IPS-18c (cell line): ENCODE data around the gene BHLHE40.

Experiments
- H3K4me3 ChIP-seq: 2 replicates; pipeline ENCODE4 v1.7.0; 2013; ENCODE audit warnings: low read depth, mild to moderate bottlenecking, low read length, moderate library complexity; ENCODE audit not compliant: insufficient read depth
- H3K9me3 ChIP-seq: one replicate; pipeline ENCODE4 v1.6.1; 2013; ENCODE audit warnings: mild to moderate bottlenecking, low read length, moderate library complexity; ENCODE audit not compliant: control insufficient read depth, insufficient read depth

Gene BHLHE40

GRCh38 chr3:4988983-4989834 lies 10.0 kb downstream of the BHLHE40 start:
- H3K9me3 ChIP-seq: no peaks in the 10 kb centered on the region
- no peak overlapping the region for H3K4me3 ChIP-seq

GRCh38 chr3:4990069-4990468 lies 10.8 kb downstream of the BHLHE40 start:
- Histone ChIP-seq H3K4me3 (no peak overlapping the region), H3K9me3 (no peaks in the 10 kb centered on the region)

GRCh38 chr3:4992118-4992517 lies 12.9 kb downstream of the BHLHE40 start:
- H3K4me3 ChIP-seq: no peak overlapping the region
- no peaks in the 10 kb centered on the region for H3K9me3 ChIP-seq

GRCh38 chr3:4993276-4994143 lies 14.3 kb downstream of the BHLHE40 start:
- Histone ChIP-seq H3K9me3 (no peaks in the 10 kb centered on the region), H3K4me3 (no peak overlapping the region)

- H3K4me3 ChIP-seq: no peak overlapping the region
- no peaks in the 10 kb centered on the region for H3K9me3 ChIP-seq
Measured at GRCh38 chr3:4994144-4994730, 15.0 kb downstream of the BHLHE40 start.

GRCh38 chr3:4994823-4995499 lies 15.7 kb downstream of the BHLHE40 start:
- H3K4me3 ChIP-seq: no peak overlapping the region
- H3K9me3 ChIP-seq: no peaks in the 10 kb centered on the region

GRCh38 chr3:4995500-4996053 lies 16.3 kb downstream of the BHLHE40 start:
- Histone ChIP-seq H3K9me3 (no peaks in the 10 kb centered on the region), H3K4me3 (no peak overlapping the region)

- no peaks in the 10 kb centered on the region for H3K9me3 ChIP-seq
- no peak overlapping the region for H3K4me3 ChIP-seq
Measured at GRCh38 chr3:4996223-4996765, 17.1 kb downstream of the BHLHE40 start.

- Histone ChIP-seq H3K9me3 (no peaks in the 10 kb centered on the region), H3K4me3 (no peak overlapping the region)
Measured at GRCh38 chr3:4996771-4997291, 17.6 kb downstream of the BHLHE40 start.

GRCh38 chr3:4997946-4998345 lies 18.7 kb downstream of the BHLHE40 start:
- Histone ChIP-seq H3K4me3 (no peak overlapping the region), H3K9me3 (no peaks in the 10 kb centered on the region)

GRCh38 chr3:4999531-5000184 lies 20.4 kb downstream of the BHLHE40 start:
- no peaks in the 10 kb centered on the region for H3K9me3 ChIP-seq

GRCh38 chr3:5001135-5001534 lies 21.9 kb downstream of the BHLHE40 start:
- no peak overlapping the region for H3K4me3 ChIP-seq
- no peaks in the 10 kb centered on the region for H3K9me3 ChIP-seq

More at GRCh38 chr3:4999531-5000184, 20.4 kb downstream of the BHLHE40 start:
- H3K4me3 ChIP-seq: no peak overlapping the region

- no peak overlapping the region for H3K4me3 ChIP-seq
- no peaks in the 10 kb centered on the region for H3K9me3 ChIP-seq
Measured at GRCh38 chr3:5001805-5002173, 22.6 kb downstream of the BHLHE40 start.

- Histone ChIP-seq H3K9me3 (no peaks in the 10 kb centered on the region), H3K4me3 (no peak overlapping the region)
Measured at GRCh38 chr3:5002174-5002870, 23.1 kb downstream of the BHLHE40 start.

GRCh38 chr3:5002871-5003247 lies 23.6 kb downstream of the BHLHE40 start:
- H3K4me3 ChIP-seq: no peak overlapping the region
- no peaks in the 10 kb centered on the region for H3K9me3 ChIP-seq
